Measurements from ENCODE around the gene NANOS3.
A peak's percentile ranks its signal among the peaks of the same experiment; 100 is the strongest.

Gene NANOS3

DNA sequence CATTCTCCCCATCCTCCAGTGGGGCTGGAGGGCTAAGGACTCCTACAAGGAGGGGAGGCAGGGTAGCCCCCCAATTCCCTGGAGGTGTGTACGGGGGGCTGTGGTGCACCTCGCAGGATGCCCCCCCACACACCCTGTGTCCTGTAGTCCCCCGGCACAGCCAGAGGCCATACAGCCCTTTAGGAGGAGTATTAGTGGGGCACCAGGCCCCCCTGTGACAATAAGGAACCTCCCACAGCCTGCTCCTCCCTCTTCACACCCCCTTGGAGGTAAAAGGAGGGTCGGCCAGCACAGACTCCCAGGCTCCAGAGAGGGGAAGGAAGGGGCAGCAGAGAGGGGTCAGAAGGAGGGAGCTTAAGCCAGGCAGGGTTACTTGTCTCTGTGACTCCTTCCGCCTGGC, at the start of gene NANOS3:
Gene NANOS3, plus strand, starts transcription at position 301 of the 400 bp plus-strand sequence. CDS start 115 bp downstream, outside the sequence.
- no peak for DNase-seq

DNA sequence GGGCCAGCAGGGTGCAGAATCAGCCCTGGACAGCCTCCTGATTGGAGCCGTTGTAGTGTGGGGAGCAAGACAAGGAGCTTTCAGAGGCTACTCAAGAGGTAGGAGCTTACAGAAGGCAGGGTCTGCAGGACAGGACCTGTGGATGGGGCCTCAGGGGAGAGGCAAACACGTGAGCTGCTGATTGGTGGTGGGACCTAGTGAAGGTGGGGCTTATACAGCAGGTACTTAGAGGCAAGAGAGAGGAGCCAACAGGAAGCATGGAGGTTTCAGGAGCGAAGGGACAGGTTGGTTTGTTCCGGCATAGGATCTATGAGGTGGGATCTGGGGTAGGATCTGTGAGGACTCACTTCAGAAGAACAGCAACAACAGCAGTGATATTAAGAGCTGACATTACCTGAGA, 49.3 kb upstream of the NANOS3 start:
- DNase-seq = no peak

DNA sequence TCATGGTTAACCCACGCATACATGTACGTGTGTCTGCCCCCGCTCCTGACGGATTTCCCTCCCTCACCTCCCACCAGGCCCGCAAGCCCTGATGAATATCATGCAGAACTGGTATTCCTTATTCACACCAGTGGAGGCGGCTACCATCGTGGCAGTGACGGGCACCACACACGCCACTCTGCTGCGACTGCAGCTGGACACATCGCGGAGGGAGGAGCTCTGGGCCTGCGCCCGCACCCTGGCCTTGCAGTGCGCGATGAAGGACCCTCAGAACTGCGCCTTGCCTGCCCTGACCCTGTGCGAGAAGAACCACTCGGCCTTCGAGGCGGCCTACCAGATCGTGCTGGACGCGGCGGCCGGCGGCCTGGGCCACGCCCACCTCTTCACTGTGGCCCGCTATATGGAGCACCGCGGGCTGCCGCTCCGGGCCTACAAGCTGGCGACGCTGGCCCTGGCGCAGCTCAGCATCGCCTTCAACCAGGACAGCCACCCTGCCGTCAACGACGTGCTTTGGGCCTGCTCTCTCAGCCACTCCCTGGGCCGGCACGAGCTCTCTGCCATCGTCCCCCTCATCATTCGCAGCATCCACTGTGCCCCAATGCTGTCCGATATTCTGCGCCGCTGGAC, 46.7 kb upstream of the NANOS3 start:
- no peak for DNase-seq

DNA sequence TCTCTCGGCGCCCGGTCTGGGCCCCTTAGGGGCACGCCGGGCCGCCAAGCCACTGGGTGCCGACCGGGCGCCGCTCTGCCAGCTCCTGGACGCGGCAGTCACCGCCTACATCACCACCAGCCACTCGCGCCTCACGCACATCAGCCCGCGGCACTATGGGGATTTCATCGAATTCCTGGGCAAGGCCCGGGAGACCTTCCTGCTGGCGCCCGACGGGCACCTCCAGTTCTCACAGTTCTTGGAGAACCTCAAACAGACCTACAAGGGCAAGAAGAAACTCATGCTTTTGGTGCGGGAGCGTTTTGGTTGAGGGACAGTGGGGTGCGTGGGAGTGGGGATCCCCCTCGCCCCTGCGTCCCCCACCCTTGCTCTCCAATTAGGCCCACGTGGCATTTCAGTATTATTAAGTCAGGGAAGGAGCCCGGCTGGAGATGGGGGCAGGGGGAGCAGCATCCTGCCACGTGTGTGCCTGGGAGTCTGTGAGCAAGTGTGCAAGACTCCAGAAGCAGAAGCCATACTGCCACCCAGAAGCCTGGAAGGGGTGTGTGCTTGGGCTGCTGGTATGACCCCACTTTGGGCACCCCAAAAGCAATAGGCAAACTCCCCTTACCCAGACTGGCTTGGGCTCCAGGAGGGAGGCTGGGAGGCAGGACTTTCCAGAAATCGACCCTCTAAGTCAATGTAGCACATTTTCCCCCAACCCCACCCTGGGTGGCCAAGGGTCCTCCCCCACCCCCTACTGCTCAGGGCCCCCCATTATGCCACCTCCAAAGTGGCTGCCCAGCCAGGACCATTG, 46.0 kb upstream of the NANOS3 start:
- no peak for DNase-seq

DNA sequence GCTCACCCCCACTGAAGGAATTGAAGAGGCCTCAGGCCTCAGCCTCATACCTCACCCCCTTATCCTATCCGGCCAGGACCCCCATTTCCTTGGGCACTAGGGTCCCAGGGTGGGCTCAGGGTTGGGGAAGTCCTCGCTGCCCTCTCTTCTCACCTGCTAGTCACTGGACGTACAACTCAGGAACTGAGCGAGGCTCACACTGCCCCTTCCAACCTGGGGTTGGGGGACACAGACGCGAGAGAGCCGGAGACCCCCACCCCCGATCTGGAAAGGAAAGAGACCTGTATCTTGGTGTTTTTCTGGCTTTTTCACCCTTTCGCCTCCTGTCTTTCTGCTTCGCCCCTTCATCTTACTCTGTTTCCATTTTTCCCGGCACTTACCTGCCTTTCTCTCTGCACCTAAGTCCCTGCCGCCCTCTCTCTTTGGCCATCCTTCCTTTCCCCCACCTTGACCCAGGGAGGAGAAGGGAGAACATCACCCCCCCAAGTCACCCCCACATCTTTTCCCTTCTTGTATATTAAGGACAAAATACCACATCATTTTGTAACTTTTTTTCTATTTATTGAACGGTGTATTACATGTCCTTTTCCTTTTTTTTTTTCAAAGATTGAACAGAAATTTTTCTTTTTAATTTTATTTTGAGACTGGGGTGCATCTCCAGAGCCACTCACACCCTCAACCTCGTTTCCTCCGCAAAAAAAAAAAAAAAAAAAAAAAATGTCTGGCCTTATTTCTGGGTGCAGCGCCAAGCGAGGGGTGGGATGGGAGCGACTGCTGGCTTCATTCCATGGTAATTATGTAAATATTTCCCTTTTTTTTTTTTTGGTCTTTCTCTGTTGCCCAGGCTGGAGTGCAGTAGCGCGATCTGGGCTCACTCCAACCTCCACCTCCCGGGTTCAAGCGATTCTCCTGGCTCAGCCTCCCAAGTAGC, 45.1 kb upstream of the NANOS3 start:
- no peak for DNase-seq

DNA sequence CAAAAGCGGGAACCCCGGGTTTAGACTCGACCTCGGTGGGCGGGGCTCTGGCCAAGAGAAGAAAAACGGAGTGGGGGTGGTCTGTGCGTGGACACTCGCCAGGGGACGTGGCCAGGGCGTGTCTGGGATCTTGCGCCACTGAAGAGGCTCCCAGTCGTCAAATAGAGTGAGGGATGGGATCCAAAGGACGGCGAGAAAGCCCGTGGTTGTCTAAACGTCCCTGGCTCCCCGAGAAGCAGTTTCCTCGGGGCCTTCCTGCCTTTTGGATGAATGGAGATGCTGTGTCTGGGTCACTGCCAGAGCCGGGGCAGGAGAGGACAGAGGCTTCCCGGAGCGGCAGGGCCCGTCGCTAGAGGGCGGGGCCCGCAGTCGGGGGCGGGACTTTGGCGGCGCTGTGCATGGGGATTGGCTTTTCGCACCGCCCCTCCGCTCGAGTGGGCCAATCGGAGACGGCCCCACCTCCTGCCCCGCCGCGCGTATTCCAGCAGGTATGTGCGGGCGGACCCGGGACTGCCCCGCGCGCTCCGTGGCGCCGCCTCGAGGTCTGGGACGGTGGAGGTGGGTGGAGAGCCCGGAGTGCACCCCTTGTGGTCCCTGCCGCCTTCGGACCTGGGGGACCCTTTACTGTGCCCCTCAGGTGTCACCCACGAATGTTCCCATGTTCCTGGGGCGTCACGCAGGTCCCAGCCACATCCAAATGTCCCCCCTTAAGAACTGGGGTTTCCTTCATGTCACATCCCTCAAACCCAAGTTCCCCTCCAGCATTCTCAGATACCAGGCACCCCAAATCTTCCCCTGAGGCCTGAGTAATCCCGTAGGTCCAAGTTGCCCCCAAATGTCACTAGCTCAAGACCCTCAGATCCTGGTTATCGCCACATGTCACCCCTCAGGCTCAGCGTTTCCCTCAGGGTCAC, 43.3 kb upstream of the NANOS3 start:
- DNase-seq = peak; percentile 77

DNA sequence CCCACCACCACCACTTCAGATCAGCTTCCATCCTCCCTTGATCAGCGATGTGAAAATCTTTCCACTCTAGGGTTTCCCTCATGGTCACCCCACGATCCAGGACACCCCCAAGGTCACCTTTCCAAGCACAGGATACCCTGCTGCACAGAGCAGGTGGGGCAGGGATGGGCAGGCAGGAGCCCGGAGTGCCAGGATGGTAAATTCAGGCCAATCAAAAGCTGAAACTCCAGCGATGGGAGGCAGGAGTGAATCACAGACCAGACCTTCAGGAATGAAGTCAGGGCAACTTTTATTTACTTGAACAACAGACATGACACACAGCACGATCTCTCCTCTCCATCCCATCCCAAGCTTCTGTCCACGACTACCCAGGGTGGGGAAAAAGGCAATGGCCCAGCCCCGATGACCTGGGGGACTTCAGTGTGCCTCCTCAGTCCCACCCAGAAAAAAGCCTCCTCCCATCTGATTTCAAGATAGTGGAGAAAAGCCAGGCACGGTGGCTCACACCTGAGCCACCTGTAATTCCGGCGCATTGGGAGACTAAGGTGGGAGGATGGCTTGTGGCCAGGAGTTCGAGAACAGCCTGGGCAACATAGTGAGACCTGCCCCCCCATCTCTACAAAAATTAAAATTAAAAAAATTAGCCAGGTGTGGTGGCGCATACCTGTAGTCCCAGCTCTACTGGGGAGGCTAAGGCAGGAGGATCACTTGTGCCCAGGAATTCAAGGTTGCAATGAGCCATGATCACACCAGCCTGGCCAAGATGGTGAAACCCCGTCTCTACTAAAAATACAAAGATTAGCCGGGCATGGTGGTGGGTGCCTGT, 42.5 kb upstream of the NANOS3 start:
- DNase-seq = no peak

DNA sequence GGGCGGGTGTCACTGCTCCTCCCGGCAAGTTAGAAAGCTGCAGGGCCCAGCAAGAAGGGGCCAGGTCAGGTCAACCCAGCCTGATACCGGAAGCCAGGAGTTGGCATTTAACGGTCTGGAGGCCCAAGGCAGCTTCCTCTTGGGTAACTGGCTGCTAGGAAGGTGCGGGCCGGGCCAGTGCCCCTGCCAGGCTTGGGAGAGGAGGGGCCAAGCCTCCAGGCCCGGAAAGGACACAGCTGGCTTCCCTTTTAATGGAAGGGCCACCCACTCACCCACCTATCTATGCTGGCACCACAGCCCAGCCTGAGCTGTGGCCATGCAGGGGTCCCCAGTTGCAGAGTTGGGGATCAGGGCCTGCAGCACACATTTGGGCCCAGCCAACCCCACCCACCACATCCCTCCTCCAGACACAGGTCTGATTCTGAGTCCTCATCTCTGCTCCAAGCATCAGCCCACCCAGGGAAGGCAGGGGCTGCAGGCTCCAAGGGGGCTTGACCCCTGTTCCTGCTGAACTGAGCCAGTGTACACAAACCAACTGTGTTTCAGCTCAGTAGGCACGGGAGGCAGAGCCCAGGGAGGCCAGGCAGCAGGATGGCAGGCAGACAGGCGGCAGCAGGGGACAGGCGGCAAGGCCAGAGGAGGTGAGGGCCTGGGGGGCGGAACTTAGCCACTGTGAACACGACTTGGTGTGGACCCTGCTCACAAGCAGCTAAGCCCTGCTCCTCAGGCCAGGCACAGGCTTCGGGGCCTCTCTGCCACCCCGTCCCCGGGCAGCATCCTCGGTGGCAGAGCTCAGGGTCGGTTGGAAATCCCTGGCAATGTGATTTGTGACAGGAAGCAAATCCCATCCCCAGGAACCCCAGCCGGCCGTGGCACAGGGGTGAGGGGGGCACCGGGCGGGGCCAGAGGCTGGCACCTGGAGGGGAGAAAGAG, 40.9 kb upstream of the NANOS3 start:
- no peak for DNase-seq

DNA sequence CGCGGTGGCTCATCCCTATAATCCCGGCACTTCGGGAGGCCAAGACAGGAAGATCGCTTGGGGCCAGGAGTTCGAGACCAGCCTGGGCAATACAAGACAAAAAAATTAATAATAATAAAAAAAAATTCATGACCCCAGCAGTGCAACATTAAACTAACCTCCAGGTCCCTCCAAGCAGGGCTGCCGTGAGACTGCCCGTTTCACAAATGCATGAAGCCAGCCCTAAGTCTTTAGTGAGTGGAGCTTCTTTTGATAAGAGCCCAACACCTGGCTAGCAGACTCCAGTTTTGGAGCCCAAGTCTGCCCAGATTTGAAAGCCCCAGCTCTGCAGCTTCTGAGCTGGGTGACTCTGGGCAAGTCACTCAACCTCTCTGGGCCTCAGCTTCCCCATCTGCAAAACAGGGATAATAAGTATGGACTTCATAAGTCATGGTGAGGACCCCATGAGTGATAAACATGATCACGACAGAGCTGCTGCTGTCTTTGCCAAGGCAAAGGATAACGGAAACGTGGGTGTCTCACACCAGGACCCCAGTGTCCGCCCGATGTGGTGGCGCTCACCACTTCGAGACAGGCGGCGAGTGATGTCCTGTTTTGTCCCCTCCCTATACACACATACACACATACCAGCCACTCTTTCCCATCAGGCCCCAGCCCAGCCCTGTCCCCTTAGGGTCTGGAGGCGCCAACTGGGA, 38.4 kb upstream of the NANOS3 start:
- DNase-seq = no peak

DNA sequence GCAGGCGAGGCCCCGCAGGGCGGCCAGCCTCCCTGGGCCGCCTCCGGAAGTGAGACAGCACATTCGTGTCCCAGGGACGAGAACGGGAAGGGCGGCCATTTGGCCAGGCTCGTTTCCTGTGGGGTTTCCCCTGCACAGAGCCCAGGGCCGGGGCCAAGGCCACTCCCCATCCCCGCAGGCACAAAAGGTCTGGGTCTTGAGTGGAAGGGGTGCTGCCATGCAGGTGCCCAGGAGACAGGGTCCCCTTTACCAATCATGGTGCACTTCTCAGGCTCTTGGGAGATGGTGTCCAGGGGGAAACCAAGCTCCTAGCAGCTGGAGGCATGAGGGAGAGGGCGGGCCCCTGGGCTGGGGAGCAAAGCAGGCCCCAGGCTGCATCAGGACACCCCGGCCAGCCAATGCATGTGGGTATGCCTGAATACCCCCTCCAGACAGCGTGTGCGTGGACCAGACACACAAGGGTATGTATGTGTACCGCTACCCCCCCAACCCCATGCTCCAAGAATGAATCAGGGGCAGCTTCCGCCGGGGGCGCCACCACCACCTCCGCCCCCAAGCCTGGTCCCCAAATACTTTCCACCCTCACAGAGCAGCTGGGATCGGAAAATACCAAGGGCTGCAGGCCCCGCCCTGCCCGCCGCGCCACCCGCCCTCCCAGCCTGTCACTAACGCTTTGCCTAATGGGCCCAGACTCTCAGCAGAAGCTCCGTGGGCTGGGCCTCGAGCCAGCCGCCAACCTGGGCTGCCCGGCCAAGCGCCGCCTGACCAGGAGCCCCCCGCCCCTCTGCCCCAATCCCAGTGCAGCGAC, 37.6 kb upstream of the NANOS3 start:
- peak; percentile 50 for DNase-seq

DNA sequence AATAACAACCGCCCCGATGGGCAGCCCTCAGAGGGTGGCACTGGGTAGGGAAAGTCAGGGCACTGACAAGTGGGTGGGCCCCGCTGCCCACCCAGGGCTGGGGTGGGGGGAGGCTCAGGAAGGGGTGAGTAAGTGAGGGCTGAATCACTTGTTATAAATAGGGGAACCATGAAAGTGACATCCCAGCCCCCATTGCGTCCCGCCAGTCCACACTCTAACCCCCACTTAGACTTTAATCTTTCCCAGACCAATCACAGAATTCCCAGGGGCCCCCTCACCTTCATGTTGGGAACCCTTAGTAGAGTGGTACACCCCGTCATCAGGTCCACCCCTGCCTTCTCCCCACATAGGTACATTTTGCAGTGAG, 37.0 kb upstream of the NANOS3 start:
- no peak for DNase-seq

DNA sequence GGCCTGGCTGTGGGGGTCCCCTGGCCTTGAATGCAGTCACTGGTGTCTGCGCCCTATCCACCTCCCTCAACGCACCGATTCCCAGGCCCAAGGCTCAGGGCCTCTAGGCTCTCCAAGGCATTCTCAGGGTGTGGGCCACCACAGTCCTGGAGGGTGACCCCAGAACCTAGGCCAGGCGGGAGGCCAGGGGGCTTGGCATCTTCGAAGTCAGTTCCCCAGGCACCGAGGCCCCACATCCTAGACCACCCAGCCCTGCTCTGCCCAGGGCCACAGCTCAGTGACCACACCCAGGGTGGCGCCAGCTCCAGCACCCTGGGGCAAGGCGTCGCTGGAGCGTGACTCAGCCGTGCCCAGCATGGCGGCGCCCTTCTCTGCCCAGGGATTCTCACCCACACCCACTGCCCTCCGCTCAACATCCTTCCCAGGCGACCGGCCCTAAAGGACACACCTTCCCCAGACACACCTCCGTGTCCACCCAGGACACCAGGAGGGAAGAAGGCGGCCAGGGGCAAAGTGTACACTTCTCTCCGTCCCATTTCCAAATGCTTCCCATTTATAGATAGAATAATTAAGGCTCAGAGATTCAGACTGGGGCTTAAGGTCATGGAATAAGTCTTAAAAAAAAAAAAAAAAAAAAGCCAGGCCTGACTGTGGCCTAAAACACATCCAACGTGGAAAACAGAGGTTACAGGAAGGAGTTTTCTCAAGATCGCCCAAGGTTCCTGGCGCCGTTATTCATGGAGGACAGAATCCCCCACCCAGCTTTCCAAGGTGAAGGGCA, 36.4 kb upstream of the NANOS3 start:
- no peak for DNase-seq

DNA sequence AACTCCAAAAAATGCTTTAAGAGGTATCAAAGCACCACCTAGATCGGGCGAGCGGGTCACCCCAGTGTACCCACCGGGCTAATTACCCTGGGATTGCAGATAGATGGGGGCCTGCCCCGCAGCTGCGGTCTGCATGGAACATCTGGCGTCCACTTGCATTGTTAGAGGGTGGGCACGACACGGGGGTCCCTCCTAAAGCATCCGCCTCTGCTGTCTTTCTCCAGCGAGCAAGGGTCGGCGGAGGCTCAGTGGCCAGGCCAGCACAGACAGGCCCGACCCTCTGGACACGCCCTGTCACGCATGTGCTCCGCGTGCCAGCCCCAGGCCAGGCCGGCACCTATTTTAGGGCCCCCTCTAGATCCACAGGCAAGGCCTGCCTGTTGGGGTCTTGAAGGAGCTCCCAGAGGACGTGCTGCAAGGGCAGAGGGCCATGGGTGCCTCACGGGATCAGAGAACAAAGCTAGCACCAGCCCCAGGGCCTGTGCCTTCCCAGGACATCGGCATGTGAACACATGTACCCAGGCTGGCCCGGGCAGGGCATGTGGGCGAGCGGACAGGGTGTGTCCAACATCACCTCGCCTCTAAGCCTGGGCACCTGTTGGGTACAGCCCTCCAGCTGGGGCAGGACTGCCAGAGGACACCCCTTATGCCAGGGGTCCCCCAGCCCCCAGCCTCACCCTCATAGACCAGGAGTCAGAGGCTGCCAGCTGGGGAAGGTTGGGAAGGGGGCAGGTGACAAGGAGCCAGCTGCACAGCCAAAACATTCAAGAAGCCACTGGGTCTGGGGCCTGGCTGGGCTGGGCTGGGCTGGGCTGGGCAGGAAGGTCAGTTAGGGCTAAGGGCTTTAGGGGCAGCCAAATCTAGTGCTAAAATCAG, 35.6 kb upstream of the NANOS3 start:
- no peak for DNase-seq

DNA sequence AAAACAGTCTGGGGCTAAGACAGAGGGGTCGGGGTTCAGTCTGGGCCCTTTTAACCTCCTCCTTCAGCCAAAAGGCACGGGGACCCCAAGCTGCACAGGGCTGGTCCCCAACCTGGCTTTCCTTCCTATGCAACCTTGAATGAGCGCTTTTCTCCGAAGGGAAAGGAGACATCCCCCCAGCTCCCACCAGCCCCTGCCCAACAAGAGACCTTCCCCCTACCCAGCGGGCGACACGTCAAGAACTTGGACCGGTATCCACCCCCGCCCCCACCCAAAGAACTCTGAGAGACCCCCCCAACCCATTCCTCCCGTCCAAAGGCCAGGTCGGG, 35.0 kb upstream of the NANOS3 start:
- no peak for DNase-seq

DNA sequence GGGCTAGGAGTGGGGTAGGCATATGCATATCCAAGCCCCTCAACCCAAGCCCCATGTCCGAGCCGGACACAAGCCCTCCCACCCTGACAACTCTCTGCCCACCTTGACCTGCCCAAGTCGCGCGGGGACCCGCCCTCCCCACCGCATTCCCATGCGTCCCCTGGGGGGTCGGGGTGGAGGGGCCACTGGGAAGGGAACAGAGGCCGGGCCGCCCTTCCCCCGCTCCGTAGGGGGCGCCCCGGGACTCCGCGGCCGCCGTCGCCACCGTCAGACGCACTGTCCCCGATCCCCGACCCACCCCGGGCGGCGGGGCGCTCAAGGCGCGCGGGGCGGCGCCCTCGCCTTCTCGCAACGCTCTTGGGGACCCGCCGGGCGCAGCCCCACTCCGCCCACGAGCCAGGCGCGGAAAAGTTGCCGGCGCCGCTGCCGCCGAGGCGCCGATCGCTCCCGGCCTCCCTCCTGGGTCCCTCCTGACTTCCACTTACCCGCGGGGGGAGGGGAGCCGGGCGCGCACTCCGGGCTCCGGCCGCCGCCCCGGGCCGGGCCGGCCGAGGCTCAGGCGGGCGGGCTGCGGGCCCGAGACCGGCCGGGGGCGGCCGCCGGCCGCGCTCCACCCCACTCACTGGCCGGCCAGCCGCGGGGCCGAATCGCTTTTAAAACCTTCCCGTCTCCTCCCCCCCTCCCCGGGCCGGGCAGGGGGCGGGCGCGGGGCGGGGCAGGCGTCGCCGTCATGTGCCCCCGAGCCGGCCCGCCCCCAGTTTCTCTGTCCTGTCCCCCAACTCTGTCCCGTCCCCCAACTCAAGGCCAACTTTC, 34.4 kb upstream of the NANOS3 start:
- DNase-seq = no peak

Measured in SHP77 treated with DMSO at 0.1 percent for 48 hours (cell line).